Sigmoid colon (tissue), 4 donors: ENCODE measurements around the gene FN3KRP.

Experiments
- EP300 ChIP-seq, 4 donors: sonication (generic); formaldehyde crosslinking; IDR thresholded peaks; one replicate each; pipeline ENCODE4 v1.6.1; 2017; ENCODE audit warnings: antibody characterized with exemption in 4 of 4
- TF ChIP-seq, protein P1 (sequence below), 4 experiments: fragments of 450-650 bp in 3 of 4; fragments of 200-600 bp in 1 of 4; IDR thresholded peaks; one replicate each; pipeline ENCODE4 v1.5.1; 2016 to 2019; ENCODE audit warnings: antibody characterized with exemption in 4 of 4, mild to moderate bottlenecking in 3 of 4, moderate library complexity in 2 of 4

DNA sequence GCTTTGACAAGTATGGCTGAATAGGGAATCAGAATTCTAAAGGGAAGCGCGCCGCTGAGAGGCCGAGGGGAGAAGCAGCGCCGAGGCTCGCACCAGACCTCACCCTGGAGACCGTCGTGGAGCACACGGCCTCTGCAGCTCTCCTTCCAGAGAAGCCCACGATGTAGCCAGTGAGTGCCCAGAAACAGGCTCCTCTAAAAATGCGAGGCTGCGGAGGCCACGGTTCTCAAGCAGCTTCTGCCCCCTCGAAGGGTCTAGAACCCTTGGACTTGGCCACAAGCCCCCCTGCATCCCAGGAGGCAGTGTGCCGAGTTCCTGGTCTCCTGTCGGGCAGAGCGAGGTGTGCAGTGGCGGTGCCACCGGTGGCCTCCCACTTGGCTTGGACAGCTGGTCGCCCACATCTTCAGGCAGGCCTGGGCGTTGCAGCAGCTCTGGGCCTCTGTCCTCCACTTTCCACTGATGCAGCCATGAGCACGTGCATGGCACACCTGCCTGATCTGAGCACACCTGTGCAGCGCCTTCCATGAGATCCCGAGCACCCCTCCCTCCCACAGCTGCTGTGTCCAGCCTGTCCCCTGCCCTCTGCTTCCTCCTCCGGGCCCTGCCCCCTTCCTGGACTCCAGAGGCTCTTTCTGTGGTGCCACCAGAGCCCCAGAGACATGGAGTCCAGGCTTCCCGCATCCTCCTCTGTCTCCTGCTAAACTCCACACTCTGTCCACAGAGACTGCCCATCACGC lies 49.4 kb upstream of the FN3KRP start:
- TF ChIP-seq, protein P1, sequence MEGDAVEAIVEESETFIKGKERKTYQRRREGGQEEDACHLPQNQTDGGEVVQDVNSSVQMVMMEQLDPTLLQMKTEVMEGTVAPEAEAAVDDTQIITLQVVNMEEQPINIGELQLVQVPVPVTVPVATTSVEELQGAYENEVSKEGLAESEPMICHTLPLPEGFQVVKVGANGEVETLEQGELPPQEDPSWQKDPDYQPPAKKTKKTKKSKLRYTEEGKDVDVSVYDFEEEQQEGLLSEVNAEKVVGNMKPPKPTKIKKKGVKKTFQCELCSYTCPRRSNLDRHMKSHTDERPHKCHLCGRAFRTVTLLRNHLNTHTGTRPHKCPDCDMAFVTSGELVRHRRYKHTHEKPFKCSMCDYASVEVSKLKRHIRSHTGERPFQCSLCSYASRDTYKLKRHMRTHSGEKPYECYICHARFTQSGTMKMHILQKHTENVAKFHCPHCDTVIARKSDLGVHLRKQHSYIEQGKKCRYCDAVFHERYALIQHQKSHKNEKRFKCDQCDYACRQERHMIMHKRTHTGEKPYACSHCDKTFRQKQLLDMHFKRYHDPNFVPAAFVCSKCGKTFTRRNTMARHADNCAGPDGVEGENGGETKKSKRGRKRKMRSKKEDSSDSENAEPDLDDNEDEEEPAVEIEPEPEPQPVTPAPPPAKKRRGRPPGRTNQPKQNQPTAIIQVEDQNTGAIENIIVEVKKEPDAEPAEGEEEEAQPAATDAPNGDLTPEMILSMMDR (IDR thresholded peaks at IDR 0.05): no peak
- no peak for TF ChIP-seq EP300 (IDR thresholded peaks at IDR 0.05)
